Stimulated activated CD4-positive, alpha-beta T cell treated with anti-CD3 and anti-CD28 coated beads, Interleukin-1b, Interleukin-23, amount 100 ng/mL, for 48 hours (primary cell): ENCODE measurements around the gene SLC20A1.
"Not testable (repeated sequence)": the region's sequence is repeated elsewhere in the genome, so short reads cannot be mapped to it uniquely, and the experiment has no call there.

Source experiments
- DNase-seq: peaks from one replicate; pipeline ENCODE4 v3.0.0-alpha.2; 2020

SLC20A1 gene

GRCh38 chr2:112656679-112657078, 10.9 kb downstream of the SLC20A1 start:
- no peak for DNase-seq

DNA sequence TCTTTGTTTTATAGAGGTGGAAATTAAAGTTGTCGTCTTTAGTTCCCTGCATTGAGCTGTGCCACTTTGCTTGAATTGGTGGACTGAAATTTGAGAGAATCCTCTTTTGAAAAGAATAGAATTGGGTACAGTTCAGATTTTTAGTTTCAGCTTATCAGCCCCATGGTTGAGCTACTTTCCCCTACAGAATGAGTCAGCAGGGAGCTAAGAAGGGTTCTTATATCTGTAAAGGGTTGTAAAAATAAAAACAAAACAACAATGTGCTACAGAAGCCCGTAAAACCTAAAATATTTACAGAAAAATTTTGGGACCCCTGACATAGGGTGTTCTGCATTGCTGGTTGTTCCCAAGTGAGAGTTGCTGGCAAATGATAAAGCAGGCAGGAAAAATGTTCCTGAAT, 12.6 kb downstream of the SLC20A1 start:
- no peak for DNase-seq

DNA sequence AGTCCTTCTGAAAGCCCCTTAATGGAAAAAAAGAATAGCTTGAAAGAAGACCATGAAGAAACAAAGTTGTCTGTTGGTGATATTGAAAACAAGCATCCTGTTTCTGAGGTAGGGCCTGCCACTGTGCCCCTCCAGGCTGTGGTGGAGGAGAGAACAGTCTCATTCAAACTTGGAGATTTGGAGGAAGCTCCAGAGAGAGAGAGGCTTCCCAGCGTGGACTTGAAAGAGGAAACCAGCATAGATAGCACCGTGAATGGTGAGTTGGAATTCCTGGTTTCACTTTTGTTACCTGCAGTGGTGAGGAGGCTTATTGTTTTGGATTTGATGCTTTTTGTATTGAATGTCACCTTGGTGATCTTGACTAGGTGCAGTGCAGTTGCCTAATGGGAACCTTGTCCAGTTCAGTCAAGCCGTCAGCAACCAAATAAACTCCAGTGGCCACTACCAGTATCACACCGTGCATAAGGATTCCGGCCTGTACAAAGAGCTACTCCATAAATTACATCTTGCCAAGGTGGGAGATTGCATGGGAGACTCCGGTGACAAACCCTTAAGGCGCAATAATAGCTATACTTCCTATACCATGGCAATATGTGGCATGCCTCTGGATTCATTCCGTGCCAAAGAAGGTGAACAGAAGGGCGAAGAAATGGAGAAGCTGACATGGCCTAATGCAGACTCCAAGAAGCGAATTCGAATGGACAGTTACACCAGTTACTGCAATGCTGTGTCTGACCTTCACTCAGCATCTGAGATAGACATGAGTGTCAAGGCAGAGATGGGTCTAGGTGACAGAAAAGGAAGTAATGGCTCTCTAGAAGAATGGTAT, 13.3 kb downstream of the SLC20A1 start:
- DNase-seq = no peak

DNA sequence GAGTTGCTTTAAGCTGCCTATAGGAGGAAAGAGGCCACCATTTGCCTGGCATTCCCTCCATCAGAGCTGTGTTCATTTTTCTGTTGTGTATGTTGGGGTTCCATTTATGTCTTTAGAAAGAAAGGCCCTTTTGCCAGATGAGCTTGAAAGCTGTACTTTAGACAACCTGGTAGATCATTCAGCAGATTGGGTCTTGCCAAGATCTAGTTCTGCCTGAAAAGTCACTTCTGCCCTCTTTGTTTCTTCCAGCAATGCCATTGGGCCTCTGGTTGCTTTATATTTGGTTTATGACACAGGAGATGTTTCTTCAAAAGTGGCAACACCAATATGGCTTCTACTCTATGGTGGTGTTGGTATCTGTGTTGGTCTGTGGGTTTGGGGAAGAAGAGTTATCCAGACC, 14.4 kb downstream of the SLC20A1 start:
- DNase-seq = no peak

- DNase-seq = no peak
Measured at GRCh38 chr2:112661656-112662305, 16.0 kb downstream of the SLC20A1 start.

DNA sequence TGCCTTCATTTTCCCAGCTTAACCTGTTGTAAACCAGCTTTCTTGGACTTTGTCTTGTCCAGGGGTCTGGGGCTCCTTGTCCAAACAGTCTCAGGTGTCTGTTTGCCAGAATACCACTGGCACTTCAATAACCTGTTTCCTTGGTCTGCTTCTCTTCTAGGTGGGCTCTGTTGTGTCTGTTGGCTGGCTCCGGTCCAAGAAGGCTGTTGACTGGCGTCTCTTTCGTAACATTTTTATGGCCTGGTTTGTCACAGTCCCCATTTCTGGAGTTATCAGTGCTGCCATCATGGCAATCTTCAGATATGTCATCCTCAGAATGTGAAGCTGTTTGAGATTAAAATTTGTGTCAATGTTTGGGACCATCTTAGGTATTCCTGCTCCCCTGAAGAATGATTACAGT, 17.0 kb downstream of the SLC20A1 start:
- no peak for DNase-seq

DNA sequence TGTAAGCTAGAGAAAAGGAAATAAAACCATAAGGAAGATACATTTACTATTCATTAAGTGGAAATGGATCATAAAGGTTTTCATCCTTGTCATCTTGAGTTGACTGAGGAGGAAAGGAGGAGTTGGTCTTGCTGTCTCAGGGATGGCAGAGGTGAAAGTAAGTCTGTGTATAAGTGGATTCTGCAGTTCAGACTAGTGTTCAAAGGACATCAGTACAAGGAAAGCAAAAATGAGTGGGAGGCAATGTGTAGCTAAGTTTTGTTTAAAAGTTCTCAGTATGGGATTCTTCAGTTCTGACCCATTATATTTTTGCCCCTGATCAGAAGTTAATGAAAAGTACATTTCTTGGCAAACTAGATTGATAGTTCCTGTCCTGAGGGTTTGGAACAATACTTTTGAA, 18.9 kb downstream of the SLC20A1 start:
- DNase-seq = no peak

- no peak for DNase-seq
Measured at GRCh38 chr2:112665113-112665780, 19.5 kb downstream of the SLC20A1 start.

DNA sequence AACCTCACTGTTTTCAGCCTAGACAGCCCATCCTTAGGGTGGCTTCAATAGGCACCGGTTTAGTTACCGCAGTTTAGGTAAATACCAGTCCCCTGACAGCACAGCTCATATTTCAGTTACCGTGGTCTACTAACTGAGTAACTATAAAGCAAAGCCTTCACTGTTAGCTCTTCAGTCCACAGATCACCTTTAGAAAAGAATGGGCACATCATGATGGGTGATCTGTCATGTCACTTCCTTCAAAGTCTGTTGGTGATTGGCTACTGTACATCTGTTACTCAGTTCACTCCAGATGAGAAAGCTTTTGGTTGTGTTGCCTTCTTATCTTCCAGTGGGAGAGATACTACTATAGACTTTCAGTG, 21.0 kb downstream of the SLC20A1 start:
- DNase-seq = no peak

DNA sequence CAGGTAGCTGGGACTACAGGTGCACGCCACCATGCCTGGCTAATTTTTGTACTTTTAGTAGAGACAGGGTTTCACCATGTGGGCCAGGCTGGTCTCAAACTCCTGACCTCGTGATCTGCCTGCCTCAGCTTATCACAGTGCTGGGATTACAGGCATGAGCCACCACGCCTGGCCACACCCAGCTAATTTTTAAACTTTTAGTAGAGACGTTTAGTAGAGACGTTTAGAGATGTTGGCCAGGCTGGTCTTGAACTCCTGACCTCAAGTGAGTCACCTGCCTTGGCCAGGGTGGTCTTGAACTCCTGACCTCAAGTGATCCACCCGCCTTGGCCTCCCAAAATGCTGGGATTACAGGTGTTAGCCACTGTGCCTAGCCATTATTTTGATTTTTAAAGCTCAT, 21.8 kb downstream of the SLC20A1 start:
- DNase-seq = not testable (repeated sequence)

GRCh38 chr2:112669667-112670066, 23.9 kb downstream of the SLC20A1 start:
- DNase-seq = no peak

DNA sequence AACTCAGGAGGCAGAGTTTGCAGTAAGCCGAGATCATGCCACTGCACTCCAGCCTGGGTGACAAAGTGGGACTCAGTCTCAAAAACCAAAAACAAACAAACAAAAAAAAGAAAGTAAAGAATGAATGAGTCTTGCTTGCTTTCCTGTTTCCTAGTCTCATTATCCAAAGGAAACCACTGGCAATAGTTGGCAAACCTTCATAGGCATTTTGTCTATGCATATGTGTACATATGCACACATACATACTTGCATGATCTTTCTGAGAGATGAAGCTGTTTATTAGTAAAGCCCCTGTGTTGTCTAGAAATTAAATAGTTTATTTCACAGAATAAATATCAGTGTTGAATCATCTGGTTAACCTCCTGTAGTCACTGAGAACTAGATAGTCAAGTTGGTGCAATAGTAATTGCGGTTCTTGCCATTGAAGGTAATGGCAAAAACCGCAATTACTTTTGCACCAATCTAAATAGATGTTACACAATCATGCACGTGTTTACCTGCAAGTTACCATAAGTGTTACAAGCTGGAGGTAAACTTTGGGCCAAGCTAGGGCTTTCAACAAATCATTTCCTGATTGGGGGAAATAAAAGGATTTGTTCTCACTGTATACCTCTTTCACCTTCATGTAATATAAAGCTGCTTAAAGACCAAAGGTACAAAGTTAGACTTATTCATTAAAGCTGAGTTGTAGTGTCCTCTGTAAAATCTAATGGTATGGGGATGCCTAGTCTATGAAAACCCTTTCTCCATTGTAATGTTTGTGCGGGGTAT, 24.7 kb downstream of the SLC20A1 start:
- no peak for DNase-seq

DNA sequence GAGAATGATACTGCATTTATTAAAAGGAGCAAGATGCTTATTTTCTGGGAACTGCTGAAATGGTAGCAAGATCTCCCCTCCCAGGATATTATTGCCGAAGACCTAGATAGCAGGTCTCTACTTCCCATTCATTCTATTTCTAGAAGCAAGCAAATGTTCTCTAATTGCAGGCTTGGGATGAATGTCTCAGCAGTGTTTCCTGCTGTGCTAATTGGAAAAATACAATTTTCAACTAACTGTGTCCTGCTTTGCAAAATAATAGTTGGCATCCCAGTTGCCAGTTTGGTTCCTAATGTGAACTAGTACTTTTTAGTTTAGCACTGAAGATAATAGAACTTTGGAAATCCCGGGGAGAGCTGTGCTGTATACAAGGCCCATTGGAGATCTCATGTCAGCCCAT, 26.1 kb downstream of the SLC20A1 start:
- no peak for DNase-seq

DNA sequence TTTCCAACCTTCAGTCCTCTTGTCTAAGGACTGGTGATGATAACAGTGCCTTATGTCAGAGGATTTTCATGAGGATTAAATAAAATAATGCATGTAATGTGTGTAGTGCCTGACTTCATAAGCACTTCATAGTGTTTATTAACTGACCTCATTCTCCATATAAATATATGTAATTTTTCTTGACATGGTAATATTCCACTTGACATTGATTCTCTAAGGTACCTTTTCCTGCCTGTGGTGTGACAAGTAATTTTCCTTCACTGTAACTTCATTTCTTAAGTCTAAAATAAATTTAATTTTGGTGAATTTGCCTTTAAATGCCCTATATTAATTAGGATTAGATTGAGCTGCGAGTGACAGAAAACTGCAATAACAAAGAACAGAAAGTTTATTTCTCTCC, 27.3 kb downstream of the SLC20A1 start:
- DNase-seq = no peak

GRCh38 chr2:112674229-112674628, 28.5 kb downstream of the SLC20A1 start:
- DNase-seq = no peak

- no peak for DNase-seq
Measured at GRCh38 chr2:112679484-112679883, 33.7 kb downstream of the SLC20A1 start.

DNA sequence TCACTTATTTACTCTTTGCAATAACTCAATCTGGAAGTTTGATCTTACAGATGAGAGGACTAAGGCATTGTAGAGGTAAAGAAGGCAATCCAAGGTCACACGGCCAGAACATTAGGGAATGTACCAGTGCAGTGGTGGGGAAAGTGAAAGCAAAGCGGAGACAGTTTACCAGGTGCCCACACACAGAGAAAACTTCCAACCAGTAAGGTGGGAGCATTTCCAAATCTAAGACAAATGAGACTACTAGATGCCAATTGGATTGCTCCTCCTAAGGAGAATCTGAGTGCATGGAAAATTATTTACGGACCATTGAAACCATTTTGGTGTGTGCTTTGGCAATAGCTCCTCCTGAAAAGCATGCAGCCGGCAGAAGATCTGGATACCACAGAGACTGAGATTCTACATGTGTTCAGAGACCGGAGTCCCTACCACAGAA, 34.9 kb downstream of the SLC20A1 start:
- DNase-seq = no peak

DNA sequence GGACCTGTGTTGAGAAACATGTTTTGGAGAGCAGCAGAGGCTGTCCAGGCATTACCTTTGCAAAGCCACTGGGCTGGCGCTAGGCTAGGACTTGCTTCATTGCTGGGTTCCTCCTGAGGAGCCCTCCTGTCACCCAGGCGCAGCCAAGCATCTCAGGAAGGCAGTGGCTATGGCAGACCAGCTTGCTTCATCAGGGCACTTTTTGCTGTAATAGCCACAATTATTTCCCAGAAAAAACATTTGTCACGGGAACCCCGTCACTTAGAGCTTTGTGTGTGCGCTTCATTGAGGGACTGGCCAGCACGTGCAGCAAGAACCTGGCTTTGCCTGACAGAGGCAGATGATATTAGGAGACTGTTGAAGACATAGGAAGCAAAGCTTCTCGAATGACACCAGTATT, 36.4 kb downstream of the SLC20A1 start:
- DNase-seq = no peak

GRCh38 chr2:112683550-112684414, 38.0 kb downstream of the SLC20A1 start:
- DNase-seq = no peak

GRCh38 chr2:112684415-112684775, 38.7 kb downstream of the SLC20A1 start:
- DNase-seq = no peak

- DNase-seq = no peak
Measured at GRCh38 chr2:112685271-112685884, 39.6 kb downstream of the SLC20A1 start.
